Measurements from ENCODE around the gene RIC1. TPM values are rescaled to one million over a fixed set of nuclear protein-coding genes. Genes with fewer than 3 reads are reported as not detected.

The RIC1 gene
- total RNA-seq, 1 experiment from 2014 or later = 18.6 TPM

- H3K4me1 Mint-ChIP-seq (ENCODE audit: low read depth, unreplicated experiment) = no peaks in the 10 kb centered on the region
These were observed 18.4 kb upstream of the RIC1 start for GRCh38 chr9:5610491-5610890.

GRCh38 chr9:5611321-5612184 is 17.4 kb upstream of the RIC1 start:
- H3K36me3 ChIP-seq (ENCODE audit: control insufficient read depth, insufficient read depth, low read length) = no peaks in the 10 kb centered on the region
- H3K27ac Mint-ChIP-seq (ENCODE audit: unreplicated experiment) = no peak overlapping the region
- no peaks in the 10 kb centered on the region for H3K4me1 ChIP-seq
- CTCF ChIA-PET = no interaction called here
- no peaks in the 10 kb centered on the region for H3K36me3 Mint-ChIP-seq (ENCODE audit: insufficient read depth, unreplicated experiment)
- no peak for DNase-seq
- H3K4me3 ChIP-seq (ENCODE audit: low read depth, low read length) = no peak overlapping the region
- POLR2A ChIA-PET = no interaction called here
- TF ChIP-seq CTCF (IDR thresholded peaks at IDR 0.05; ENCODE audit: insufficient read depth in 1 of 2, low read depth in 1 of 2, low read length in 1 of 2, severe bottlenecking in 1 of 2, unreplicated experiment in 1 of 2) = no peak
- no peaks in the 10 kb centered on the region for H3K9me3 ChIP-seq
- intact Hi-C loops (cut with micrococcal nuclease; ENCODE audit: unreplicated experiment) = no loop called here
- no peaks in the 10 kb centered on the region for H3K27me3 ChIP-seq (replicated peaks; ENCODE audit: control insufficient read depth, insufficient read depth, low read length)
- peaks cover 6% of the 10 kb centered on the region for H3K9me3 Mint-ChIP-seq (ENCODE audit: unreplicated experiment)
- no TSS peak for BruUV-seq (replicated peaks)
- H3K4me1 Mint-ChIP-seq (ENCODE audit: low read depth, unreplicated experiment) = no peaks in the 10 kb centered on the region
- no peak overlapping the region for H3K4me3 Mint-ChIP-seq (ENCODE audit: unreplicated experiment)
- H3K27me3 Mint-ChIP-seq (ENCODE audit: insufficient read depth, unreplicated experiment) = no peaks in the 10 kb centered on the region

More at GRCh38 chr9:5610491-5610890, 18.4 kb upstream of the RIC1 start:
- Mint-ChIP-seq H3K27ac (ENCODE audit: unreplicated experiment) (no peak overlapping the region), H3K9me3 (ENCODE audit: unreplicated experiment) (peaks cover 9% of the 10 kb centered on the region), H3K36me3 (ENCODE audit: insufficient read depth, unreplicated experiment) (no peaks in the 10 kb centered on the region), H3K4me3 (ENCODE audit: unreplicated experiment) (no peak overlapping the region), H3K27me3 (ENCODE audit: insufficient read depth, unreplicated experiment) (no peaks in the 10 kb centered on the region)
- Histone ChIP-seq H3K36me3 (ENCODE audit: control insufficient read depth, insufficient read depth, low read length) (no peaks in the 10 kb centered on the region), H3K4me3 (ENCODE audit: low read depth, low read length) (no peak overlapping the region), H3K9me3 (no peaks in the 10 kb centered on the region), H3K27me3 (replicated peaks; ENCODE audit: control insufficient read depth, insufficient read depth, low read length) (no peaks in the 10 kb centered on the region), H3K4me1 (no peaks in the 10 kb centered on the region)
- BruUV-seq (replicated peaks) = no TSS peak
- no peak for DNase-seq
- ChIA-PET POLR2A (no interaction called here), CTCF (no interaction called here)
- TF ChIP-seq CTCF (IDR thresholded peaks at IDR 0.05; ENCODE audit: insufficient read depth in 1 of 2, low read depth in 1 of 2, low read length in 1 of 2, severe bottlenecking in 1 of 2, unreplicated experiment in 1 of 2) = no peak
- intact Hi-C loops (cut with micrococcal nuclease; ENCODE audit: unreplicated experiment) = no loop called here

GRCh38 chr9:5612185-5612530 is 16.7 kb upstream of the RIC1 start:
- TF ChIP-seq CTCF (IDR thresholded peaks at IDR 0.05; ENCODE audit: insufficient read depth in 1 of 2, low read depth in 1 of 2, low read length in 1 of 2, severe bottlenecking in 1 of 2, unreplicated experiment in 1 of 2) = no peak
- intact Hi-C loops (cut with micrococcal nuclease; ENCODE audit: unreplicated experiment) = no loop called here
- Mint-ChIP-seq H3K4me3 (ENCODE audit: unreplicated experiment) (no peak overlapping the region), H3K27ac (ENCODE audit: unreplicated experiment) (no peak overlapping the region), H3K4me1 (ENCODE audit: low read depth, unreplicated experiment) (no peaks in the 10 kb centered on the region), H3K36me3 (ENCODE audit: insufficient read depth, unreplicated experiment) (no peaks in the 10 kb centered on the region), H3K27me3 (ENCODE audit: insufficient read depth, unreplicated experiment) (no peaks in the 10 kb centered on the region), H3K9me3 (ENCODE audit: unreplicated experiment) (no peaks in the 10 kb centered on the region)
- no peaks in the 10 kb centered on the region for H3K9me3 ChIP-seq
- no TSS peak for BruUV-seq (replicated peaks)
- H3K36me3 ChIP-seq (ENCODE audit: control insufficient read depth, insufficient read depth, low read length) = no peaks in the 10 kb centered on the region
- H3K4me3 ChIP-seq (ENCODE audit: low read depth, low read length) = no peak overlapping the region
- H3K4me1 ChIP-seq = no peaks in the 10 kb centered on the region
- H3K27me3 ChIP-seq (replicated peaks; ENCODE audit: control insufficient read depth, insufficient read depth, low read length) = no peaks in the 10 kb centered on the region
- DNase-seq = no peak
- POLR2A ChIA-PET = no interaction called here
- CTCF ChIA-PET = no interaction called here

Data from Caco-2 (cell line).